NCI-H526 (cell line): ENCODE data around the gene SLCO4A1.
A peak's percentile ranks its signal among the peaks of the same experiment; 100 is the strongest.

ENCODE experiments used
- DNase-seq, 2 experiments: peaks; one replicate each; lab custom pipeline; 2025; lab: John Stamatoyannopoulos, UW

Gene SLCO4A1

DNA sequence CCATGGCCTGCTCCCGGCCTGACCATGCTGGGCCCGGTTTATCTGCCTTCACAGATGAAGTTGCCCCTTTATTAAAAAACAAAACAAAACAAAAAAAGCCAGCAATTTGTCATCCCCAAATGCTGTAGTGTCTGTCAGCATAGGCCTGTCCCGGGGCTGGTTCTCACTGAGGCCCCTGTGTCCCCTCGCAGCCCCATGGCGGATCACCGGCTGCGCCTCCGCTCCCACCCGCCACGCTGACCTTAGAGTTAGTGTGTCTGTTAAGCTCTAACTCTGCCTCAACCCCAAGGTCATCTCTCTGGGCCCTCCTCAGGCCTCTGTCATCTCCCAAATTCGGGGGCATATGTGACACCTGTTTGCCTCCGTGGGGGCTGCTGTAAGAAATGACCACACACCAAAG, 11.1 kb downstream of the SLCO4A1 start:
- no peak for DNase-seq

DNA sequence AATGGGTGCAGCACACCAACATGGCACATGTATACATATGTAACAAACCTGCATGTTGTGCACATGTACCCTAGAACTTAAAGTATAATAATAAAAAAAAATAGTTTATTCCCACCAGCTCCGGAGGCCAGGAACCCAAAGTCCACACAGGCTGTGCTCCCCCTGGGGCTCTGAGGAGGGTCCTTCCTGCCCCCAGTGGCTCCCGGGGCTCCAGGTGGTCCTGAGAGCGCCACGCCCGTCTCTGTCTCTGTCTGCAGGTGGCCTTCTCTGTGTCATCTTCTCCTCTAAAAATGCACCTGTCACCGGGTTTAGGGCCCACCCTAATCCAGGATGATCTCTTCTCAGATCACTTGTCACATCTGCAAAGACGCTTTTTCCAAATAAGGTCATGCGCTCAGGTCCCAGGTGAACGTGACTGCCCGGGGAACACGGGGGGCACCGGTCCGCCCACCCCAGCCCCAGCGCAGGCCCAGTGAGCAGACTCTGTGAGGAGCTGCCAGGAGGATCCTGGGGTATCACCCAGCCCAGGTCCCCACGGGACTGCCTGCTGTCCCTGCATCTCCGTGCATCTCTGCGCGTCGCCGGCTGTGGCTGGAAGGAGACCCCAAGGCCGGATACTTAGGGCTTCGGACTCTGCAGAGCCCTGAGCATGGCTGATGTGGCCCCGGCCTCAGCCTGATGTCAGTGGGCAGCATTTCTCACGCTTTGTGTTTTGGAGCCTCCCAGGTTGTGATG, 11.8 kb downstream of the SLCO4A1 start:
- no peak for DNase-seq

- DNase-seq: no peak
These were observed 13.2 kb downstream of the SLCO4A1 start for GRCh38 chr20:62655282-62656196.

- no peak for DNase-seq
These were observed 14.1 kb downstream of the SLCO4A1 start for GRCh38 chr20:62656197-62656918.

- no peak for DNase-seq
These were observed 14.8 kb downstream of the SLCO4A1 start for GRCh38 chr20:62656919-62657588.

DNA sequence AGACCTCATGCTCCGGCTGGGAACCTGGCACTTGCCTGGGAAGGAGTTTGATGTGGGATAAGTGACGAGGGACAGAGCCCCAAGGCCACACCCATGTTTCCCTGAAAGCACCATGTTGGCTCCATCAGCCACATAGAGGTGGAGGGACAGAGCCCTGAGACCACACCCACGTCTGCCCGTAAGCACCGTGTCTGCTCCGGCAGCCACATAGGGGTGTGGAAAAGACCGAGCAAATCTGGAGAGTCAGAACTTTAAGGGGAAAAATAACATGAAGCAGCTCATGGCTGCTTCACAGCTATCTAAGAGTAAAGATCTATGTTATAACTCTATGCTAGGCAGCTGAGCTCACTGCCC, 15.3 kb downstream of the SLCO4A1 start:
- DNase-seq: no peak

DNA sequence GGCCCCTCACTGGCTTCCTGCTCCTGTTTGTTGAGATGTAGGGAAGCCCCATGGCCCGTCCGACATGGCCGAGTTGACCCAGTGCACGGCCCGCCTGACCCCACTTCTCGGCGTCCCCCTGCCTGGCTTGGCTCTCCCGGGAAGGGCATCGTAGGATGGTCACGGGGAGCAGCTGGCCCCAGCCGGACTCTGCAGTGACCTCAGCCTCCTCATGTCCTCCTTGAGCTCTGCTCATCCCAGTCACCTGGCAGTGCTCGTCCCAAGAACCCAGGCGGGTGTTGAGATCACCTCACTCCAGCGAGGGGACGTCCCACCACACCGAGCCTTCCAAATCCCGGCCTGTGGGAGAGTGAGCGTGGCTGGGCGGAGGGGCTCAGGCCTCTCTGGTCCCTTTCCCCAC, 15.7 kb downstream of the SLCO4A1 start:
- DNase-seq: no peak

DNA sequence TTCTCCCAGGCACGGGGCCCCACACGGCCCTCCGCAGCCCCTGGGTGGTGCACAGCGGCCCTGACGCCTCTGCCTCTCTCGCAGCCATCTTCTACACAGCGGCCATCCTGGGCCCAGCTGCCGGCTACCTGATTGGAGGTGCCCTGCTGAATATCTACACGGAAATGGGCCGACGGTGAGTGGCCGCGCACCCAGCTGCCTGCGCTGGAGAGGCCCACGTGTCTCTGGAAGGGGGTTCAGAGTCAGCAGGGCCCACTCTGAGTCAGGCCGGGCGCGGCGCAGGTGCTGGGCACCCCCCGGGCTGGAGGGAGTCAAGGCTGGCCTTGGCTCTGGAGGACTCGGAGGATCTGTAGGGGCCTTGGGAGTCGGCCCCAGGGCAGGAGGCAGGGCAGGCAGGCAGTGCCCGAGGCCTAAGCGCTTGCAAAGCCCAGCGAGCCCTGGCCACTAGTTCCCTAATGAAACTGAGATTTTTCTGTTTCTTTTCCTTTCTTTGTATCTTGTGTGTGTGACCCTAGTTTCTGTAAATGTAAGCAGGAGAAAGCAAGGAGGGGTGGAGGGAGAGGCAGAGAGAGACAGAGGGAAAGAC, 16.4 kb downstream of the SLCO4A1 start:
- no peak for DNase-seq

DNA sequence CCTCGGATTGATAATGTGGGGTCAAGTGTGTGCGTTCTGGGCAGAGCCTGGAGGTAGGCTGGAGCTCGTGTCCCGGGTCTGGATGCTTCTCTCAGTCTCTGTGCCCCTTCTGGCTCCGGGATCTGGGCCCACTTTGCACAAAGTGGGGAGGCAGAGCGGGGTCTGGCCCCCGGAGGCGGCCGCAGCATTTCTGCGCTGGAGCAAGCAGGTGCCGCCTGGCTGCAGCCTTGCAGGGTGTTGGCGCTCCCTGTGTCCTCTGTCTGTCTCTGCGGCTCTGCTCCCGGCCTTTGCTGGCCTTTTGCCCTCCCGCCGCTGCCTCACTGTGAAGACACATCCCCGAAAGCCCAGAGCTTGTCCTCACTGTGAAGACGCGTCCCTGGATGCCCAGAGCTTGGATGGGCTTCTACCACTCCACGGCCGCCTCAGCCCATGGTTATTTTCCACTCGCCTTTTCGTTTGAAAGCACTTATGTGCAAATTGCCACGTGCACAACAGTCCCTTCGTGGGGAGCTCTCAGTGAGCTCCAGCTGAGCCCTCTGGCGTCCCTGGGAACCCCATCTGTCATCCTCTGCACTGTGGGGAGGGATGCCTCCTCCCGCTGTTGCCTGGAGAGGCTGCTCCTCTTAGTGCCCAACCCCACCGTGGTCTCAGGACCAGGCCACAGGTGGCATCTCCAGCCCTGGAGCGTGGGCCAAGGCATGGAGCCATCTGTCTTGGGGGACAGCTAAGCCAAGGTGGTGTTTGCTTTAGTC, 17.4 kb downstream of the SLCO4A1 start:
- no peak for DNase-seq

DNA sequence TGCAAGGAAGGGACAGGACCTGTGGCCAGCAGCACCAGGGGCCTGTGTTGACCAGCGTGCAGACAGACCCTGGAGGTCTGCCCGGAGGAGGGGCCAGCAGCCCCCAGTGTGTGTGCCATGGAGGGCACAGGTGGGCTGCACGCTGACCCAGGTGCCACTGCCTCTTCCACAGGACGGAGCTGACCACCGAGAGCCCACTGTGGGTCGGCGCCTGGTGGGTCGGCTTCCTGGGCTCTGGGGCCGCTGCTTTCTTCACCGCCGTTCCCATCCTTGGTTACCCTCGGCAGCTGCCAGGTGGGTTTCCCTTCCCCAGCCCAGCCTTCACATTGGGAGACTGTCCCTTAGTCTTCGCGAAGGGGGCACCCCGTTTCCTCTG, 17.9 kb downstream of the SLCO4A1 start:
- no peak for DNase-seq

DNA sequence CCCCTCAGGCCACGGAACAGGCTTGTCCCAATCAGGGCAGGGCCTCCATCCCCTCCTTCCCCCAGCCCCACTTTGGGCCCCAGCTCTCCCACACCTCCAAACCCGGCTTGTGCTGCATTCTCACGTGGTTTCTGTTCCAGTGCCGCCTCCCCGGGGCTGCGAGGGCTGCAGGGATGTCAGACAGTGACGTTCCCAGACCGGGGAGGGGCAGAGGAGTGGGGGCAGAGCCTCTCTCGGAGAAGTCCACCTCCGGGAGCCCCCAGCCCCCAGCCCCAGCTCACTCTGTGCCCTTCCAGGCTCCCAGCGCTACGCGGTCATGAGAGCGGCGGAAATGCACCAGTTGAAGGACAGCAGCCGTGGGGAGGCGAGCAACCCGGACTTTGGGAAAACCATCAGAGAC, 18.5 kb downstream of the SLCO4A1 start:
- no peak for DNase-seq

DNA sequence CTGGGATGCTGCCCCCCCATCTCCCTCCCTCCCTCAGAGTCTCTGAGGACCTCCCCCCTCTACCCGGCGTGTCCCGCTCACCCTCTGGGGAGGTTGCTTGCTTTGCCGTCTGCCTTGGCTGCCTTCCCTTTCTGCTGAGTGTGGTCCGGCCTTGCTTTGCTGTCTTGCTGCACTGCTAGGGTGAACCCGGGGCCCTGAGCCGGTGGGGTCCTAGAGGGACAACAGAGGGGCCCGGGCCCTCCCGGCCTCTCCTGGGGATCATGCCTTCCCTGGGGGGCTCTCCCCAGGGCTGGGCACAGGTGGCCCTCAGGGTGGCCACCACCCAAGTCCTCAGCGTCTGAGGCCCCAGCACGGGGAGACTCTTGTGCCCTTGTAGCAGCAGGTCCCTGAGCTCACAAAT, 19.3 kb downstream of the SLCO4A1 start:
- no peak for DNase-seq

DNA sequence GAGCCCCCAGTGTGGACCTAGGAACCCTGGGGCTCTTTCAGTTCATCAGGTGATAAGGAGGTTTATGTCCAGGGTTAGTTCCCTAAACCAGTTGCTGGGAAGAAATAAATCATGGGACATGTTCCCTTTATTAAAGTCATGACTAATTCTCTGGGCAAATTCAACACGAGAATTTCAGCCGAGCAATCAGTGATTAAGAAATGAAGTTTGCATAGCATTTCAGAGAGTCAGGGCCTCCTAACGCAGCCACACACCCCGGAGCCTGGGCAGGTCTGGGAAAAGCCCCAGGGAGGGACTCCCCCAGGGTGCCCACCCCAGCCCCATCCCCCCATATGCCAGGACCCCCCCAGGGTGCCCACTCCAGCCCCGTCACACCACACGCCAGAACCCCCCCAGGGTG, 20.1 kb downstream of the SLCO4A1 start:
- no peak for DNase-seq

- peak; percentile 76 to 91 for DNase-seq
These were observed 21.1 kb downstream of the SLCO4A1 start for GRCh38 chr20:62663145-62664018.

DNA sequence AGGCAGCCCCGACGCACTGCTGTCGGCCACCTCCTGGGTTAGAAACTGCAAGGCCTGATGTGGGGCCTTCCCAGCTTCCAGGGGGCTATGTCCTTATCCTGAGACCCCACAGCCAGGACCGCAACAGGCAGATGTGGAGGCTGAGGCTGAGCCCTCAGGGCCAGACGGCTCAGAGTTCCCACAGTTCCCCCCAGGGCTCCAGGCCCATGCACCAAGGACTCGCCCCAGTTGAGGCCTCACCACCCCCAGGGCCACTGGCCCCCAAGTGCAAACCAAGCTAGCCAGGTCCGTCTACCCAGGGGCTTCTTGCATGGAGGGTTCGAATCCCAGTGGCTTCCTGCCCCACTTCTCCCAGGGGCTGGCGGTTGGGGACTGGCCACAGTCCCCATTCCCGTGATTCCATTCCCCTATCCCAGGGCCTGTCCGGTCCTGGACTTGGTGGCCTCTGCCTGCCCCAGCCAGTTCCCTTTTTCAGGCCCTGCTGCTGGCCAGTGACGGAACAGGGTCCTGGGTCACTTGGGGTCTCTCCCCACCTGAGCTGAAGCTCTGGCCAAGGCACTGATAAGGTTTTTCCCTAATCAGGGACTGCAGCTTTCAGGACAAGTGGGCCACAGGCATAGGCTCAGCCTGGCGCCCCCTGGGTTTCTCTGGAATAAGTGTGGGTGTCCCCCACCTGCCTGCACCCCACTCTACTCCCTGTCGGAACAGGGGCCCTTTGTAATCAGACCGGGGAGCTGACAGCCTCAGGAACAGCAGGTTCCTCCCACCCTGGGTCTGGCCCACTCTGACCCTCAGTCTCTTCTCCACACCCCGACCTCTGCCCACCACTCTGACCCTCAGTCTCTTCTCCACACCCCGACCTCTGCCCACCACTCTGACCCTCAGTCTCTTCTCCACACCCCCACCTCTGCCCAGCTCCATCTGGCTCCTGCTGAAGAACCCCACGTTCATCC, 22.0 kb downstream of the SLCO4A1 start:
- no peak for DNase-seq

DNA sequence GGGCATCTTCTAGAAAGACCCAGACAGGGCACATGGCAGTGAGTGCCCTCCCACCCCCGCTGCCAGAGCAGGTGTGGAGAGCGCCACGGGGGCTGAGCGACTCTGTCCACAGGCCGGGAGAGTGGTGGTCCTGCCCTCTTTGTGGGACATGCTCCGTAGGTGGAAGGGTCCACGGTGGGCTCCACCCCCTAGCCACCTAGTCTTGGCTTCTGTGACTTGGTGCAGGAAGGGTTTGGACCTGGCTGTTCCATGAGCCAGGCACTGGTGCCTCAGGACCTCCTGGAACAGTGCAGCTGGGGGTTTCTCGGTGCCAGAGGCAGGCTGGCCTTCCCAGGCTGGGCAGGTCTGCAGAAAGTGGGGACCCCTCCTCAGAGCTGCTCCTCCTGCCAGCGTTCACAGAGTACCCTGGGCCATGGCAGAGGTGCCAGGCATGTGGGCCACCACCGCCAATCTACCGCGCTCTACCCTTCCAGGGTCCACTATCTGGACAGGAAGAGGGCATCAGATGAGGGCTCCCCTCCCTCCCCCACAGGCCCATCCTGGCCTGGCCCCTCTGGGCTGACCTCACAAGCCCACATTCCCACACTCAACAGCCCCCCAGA, 23.0 kb downstream of the SLCO4A1 start:
- DNase-seq: no peak

GRCh38 chr20:62665826-62666735, 23.8 kb downstream of the SLCO4A1 start:
- no peak for DNase-seq
